ENCODE data around the gene SLC37A3.
A peak's percentile ranks its signal among the peaks of the same experiment; 100 is the strongest.

The SLC37A3 gene

GRCh38 chr7:140397784-140398750, at the start of gene SLC37A3:
SLC37A3 (minus strand) TSS chr7:140398530; CDS start chr7:140382526, 16,004 bp downstream.
- no peaks in the 10 kb centered on the region for H3K9me3 ChIP-seq
- peak within 1 kb of the TSS; percentile 85 for H3K27ac ChIP-seq
- peaks cover 44% of the 10 kb centered on the region for H4K20me1 ChIP-seq

GRCh38 chr7:140447841-140448240, 49.5 kb upstream of the SLC37A3 start:
- H3K27ac ChIP-seq, result no peak overlapping the region
- no peak overlapping the region for H3K4me2 ChIP-seq

More at GRCh38 chr7:140397784-140398750, at the start of gene SLC37A3:
- Histone ChIP-seq H3K27me3 (no peaks in the 10 kb centered on the region), H3K4me2 (peak within 1 kb of the TSS; percentile 66), H3K36me3 (peaks cover 10% of the 10 kb centered on the region), H3K4me3 (peak within 1 kb of the TSS; percentile 95), H3K4me1 (peaks cover 26% of the 10 kb centered on the region), H3K9ac (peak within 1 kb of the TSS; percentile 93)
- no peak for TF ChIP-seq Cebpa-rat (IDR thresholded peaks at IDR 0.05)

GRCh38 chr7:140446467-140446866, 48.1 kb upstream of the SLC37A3 start:
- no peaks in the 10 kb centered on the region for H3K9me3 ChIP-seq
- no peak overlapping the region for H3K27ac ChIP-seq
- H4K20me1 ChIP-seq, result no peaks in the 10 kb centered on the region
- H3K4me3 ChIP-seq, result no peak overlapping the region
- H3K9ac ChIP-seq, result no peak overlapping the region
- no peak for TF ChIP-seq Cebpa-rat (IDR thresholded peaks at IDR 0.05)
- H3K4me2 ChIP-seq, result no peak overlapping the region
- H3K36me3 ChIP-seq, result peaks cover 6% of the 10 kb centered on the region
- no peaks in the 10 kb centered on the region for H3K27me3 ChIP-seq
- H3K4me1 ChIP-seq, result 0 out of 2 replicates have a peak, but pooled peaks cover 7% of the 10 kb centered on the region

More at GRCh38 chr7:140447841-140448240, 49.5 kb upstream of the SLC37A3 start:
- H3K36me3 ChIP-seq, result peaks cover 20% of the 10 kb centered on the region
- peaks cover 11% of the 10 kb centered on the region; the same call in 1 of the 2 replicates for H4K20me1 ChIP-seq
- no peaks in the 10 kb centered on the region for H3K27me3 ChIP-seq
- 0 out of 2 replicates have a peak, but pooled peaks cover 7% of the 10 kb centered on the region for H3K4me1 ChIP-seq
- no peak for TF ChIP-seq Cebpa-rat (IDR thresholded peaks at IDR 0.05)
- H3K9ac ChIP-seq, result no peak overlapping the region
- H3K4me3 ChIP-seq, result no peak overlapping the region
- H3K9me3 ChIP-seq, result no peaks in the 10 kb centered on the region

GRCh38 chr7:140441519-140441918, 43.2 kb upstream of the SLC37A3 start:
- Histone ChIP-seq H3K27ac (no peak overlapping the region), H3K36me3 (no peaks in the 10 kb centered on the region), H3K4me2 (no peak overlapping the region), H3K4me1 (no peaks in the 10 kb centered on the region), H4K20me1 (no peaks in the 10 kb centered on the region), H3K9ac (no peak overlapping the region), H3K27me3 (no peaks in the 10 kb centered on the region), H3K9me3 (no peaks in the 10 kb centered on the region), H3K4me3 (no peak overlapping the region)
- TF ChIP-seq Cebpa-rat (IDR thresholded peaks at IDR 0.05), result no peak

- Histone ChIP-seq H3K9me3 (peaks cover under 1% of the 10 kb centered on the region; the same call in 1 of the 2 replicates), H3K4me1 (no peaks in the 10 kb centered on the region), H4K20me1 (no peaks in the 10 kb centered on the region), H3K27me3 (no peaks in the 10 kb centered on the region), H3K27ac (no peak overlapping the region), H3K4me2 (no peak overlapping the region), H3K9ac (no peak overlapping the region), H3K36me3 (no peaks in the 10 kb centered on the region), H3K4me3 (no peak overlapping the region)
- TF ChIP-seq Cebpa-rat (IDR thresholded peaks at IDR 0.05), result no peak
These were observed 42.3 kb upstream of the SLC37A3 start for GRCh38 chr7:140440593-140440992.

GRCh38 chr7:140439359-140439758, 41.0 kb upstream of the SLC37A3 start:
- Histone ChIP-seq H4K20me1 (no peaks in the 10 kb centered on the region), H3K27me3 (no peaks in the 10 kb centered on the region), H3K36me3 (no peaks in the 10 kb centered on the region), H3K27ac (no peak overlapping the region), H3K4me3 (no peak overlapping the region), H3K9ac (no peak overlapping the region), H3K4me1 (no peaks in the 10 kb centered on the region), H3K4me2 (no peak overlapping the region), H3K9me3 (peaks cover 7% of the 10 kb centered on the region; the same call in 1 of the 2 replicates)
- TF ChIP-seq Cebpa-rat (IDR thresholded peaks at IDR 0.05), result no peak

- Histone ChIP-seq H3K27ac (no peak overlapping the region), H3K27me3 (no peaks in the 10 kb centered on the region), H3K9ac (no peak overlapping the region), H3K4me2 (no peak overlapping the region), H3K9me3 (peaks cover 7% of the 10 kb centered on the region; the same call in 1 of the 2 replicates), H3K36me3 (no peaks in the 10 kb centered on the region), H3K4me3 (no peak overlapping the region), H3K4me1 (no peaks in the 10 kb centered on the region), H4K20me1 (no peaks in the 10 kb centered on the region)
- TF ChIP-seq Cebpa-rat (IDR thresholded peaks at IDR 0.05), result no peak
These were observed 37.0 kb upstream of the SLC37A3 start for GRCh38 chr7:140435252-140435895.

- no peaks in the 10 kb centered on the region for H3K36me3 ChIP-seq
- H3K4me3 ChIP-seq, result no peak overlapping the region
- no peak overlapping the region for H3K4me2 ChIP-seq
- no peak for TF ChIP-seq Cebpa-rat (IDR thresholded peaks at IDR 0.05)
- H3K27me3 ChIP-seq, result no peaks in the 10 kb centered on the region
- H4K20me1 ChIP-seq, result no peaks in the 10 kb centered on the region
- H3K27ac ChIP-seq, result no peak overlapping the region
- H3K4me1 ChIP-seq, result no peaks in the 10 kb centered on the region
- no peak overlapping the region for H3K9ac ChIP-seq
- peaks cover 7% of the 10 kb centered on the region; the same call in 1 of the 2 replicates for H3K9me3 ChIP-seq
These were observed 35.1 kb upstream of the SLC37A3 start for GRCh38 chr7:140433396-140433795.

- H3K9ac ChIP-seq, result no peak overlapping the region
- H3K4me1 ChIP-seq, result no peaks in the 10 kb centered on the region
- H3K4me3 ChIP-seq, result no peak overlapping the region
- no peak overlapping the region for H3K4me2 ChIP-seq
- no peaks in the 10 kb centered on the region for H3K36me3 ChIP-seq
- H3K27me3 ChIP-seq, result no peaks in the 10 kb centered on the region
- no peaks in the 10 kb centered on the region for H4K20me1 ChIP-seq
- H3K9me3 ChIP-seq, result no peaks in the 10 kb centered on the region
- no peak for TF ChIP-seq Cebpa-rat (IDR thresholded peaks at IDR 0.05)
- no peak overlapping the region for H3K27ac ChIP-seq
These were observed 27.8 kb upstream of the SLC37A3 start for GRCh38 chr7:140426130-140426529.

- H3K9ac ChIP-seq, result no peak overlapping the region
- TF ChIP-seq Cebpa-rat (IDR thresholded peaks at IDR 0.05), result no peak
- H4K20me1 ChIP-seq, result no peaks in the 10 kb centered on the region
- no peaks in the 10 kb centered on the region for H3K9me3 ChIP-seq
- H3K4me3 ChIP-seq, result no peak overlapping the region
- H3K36me3 ChIP-seq, result no peaks in the 10 kb centered on the region
- H3K27ac ChIP-seq, result no peak overlapping the region
- H3K27me3 ChIP-seq, result no peaks in the 10 kb centered on the region
- no peaks in the 10 kb centered on the region for H3K4me1 ChIP-seq
- H3K4me2 ChIP-seq, result no peak overlapping the region
These were observed 27.4 kb upstream of the SLC37A3 start for GRCh38 chr7:140425718-140426117.
